ENCODE measurements around the gene SH2D2A. TPM values are rescaled to one million over a fixed set of nuclear protein-coding genes. Genes with fewer than 3 reads are reported as not detected.

The SH2D2A gene
- total RNA-seq, 1 experiment from 2014 or later = 4.9 TPM

DNA sequence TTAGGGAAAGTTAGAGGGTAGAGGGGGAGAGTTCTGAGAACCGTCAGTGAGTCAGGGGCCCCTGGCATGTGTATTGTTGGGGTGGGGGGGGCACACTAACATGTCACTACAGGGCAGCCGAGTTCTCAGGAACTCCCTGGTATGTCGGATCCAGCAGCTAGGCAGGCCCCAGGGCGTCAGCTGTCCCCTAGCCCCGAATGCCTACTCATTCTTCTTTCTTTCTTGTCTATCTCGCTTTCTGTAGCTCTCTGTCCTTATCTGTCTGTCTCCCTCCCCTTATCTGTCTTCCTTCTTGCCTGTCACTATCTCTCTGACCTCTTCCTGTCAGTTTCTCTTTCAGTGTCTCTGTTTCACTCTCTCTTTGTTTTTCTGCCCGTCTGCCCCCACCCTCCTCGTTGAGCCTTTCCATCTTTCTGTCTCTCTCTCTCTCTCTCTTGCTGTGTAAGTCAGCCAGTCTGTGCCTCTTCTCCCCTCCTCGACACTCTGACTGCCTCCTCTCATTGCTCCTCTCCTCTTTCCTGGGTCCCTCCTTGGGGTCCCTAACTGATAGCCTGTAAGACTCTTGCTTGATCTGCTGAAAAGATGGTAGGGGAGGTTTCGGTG lies 46.5 kb upstream of the SH2D2A start:
- Mint-ChIP-seq H3K27ac (no peak overlapping the region), H3K36me3 (no peaks in the 10 kb centered on the region), H3K4me1 (peaks cover 24% of the 10 kb centered on the region), H3K27me3 (ENCODE audit: low read depth) (peaks cover 83% of the 10 kb centered on the region), H3K9me3 (no peaks in the 10 kb centered on the region), H3K4me3 (no peak overlapping the region)
- TF ChIP-seq, protein P1, sequence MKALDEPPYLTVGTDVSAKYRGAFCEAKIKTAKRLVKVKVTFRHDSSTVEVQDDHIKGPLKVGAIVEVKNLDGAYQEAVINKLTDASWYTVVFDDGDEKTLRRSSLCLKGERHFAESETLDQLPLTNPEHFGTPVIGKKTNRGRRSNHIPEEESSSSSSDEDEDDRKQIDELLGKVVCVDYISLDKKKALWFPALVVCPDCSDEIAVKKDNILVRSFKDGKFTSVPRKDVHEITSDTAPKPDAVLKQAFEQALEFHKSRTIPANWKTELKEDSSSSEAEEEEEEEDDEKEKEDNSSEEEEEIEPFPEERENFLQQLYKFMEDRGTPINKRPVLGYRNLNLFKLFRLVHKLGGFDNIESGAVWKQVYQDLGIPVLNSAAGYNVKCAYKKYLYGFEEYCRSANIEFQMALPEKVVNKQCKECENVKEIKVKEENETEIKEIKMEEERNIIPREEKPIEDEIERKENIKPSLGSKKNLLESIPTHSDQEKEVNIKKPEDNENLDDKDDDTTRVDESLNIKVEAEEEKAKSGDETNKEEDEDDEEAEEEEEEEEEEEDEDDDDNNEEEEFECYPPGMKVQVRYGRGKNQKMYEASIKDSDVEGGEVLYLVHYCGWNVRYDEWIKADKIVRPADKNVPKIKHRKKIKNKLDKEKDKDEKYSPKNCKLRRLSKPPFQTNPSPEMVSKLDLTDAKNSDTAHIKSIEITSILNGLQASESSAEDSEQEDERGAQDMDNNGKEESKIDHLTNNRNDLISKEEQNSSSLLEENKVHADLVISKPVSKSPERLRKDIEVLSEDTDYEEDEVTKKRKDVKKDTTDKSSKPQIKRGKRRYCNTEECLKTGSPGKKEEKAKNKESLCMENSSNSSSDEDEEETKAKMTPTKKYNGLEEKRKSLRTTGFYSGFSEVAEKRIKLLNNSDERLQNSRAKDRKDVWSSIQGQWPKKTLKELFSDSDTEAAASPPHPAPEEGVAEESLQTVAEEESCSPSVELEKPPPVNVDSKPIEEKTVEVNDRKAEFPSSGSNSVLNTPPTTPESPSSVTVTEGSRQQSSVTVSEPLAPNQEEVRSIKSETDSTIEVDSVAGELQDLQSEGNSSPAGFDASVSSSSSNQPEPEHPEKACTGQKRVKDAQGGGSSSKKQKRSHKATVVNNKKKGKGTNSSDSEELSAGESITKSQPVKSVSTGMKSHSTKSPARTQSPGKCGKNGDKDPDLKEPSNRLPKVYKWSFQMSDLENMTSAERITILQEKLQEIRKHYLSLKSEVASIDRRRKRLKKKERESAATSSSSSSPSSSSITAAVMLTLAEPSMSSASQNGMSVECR (CRISPR knock-in tag; IDR thresholded peaks at IDR 0.05; ENCODE audit: borderline replicate concordance) = no peak
- TF ChIP-seq, protein P2, sequence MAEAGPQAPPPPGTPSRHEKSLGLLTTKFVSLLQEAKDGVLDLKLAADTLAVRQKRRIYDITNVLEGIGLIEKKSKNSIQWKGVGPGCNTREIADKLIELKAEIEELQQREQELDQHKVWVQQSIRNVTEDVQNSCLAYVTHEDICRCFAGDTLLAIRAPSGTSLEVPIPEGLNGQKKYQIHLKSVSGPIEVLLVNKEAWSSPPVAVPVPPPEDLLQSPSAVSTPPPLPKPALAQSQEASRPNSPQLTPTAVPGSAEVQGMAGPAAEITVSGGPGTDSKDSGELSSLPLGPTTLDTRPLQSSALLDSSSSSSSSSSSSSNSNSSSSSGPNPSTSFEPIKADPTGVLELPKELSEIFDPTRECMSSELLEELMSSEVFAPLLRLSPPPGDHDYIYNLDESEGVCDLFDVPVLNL (CRISPR knock-in tag; IDR thresholded peaks at IDR 0.05; ENCODE audit: borderline replicate concordance, low read depth) = no peak
- TF ChIP-seq SMAD3 (CRISPR knock-in tag; IDR thresholded peaks at IDR 0.05; ENCODE audit: borderline replicate concordance) (no peak), CBFB (CRISPR knock-in tag; IDR thresholded peaks at IDR 0.05; ENCODE audit: low read depth) (no peak)
- ChIA-PET CTCF (interaction anchor here (0.6 to 9.9 kb wide), 7 partner anchors 14 to 244 kb away, joined by 3 to 211 read pairs (median 47); partner anchors contain the start of genes HAPLN2 and PEAR1), POLR2A (no interaction called here)
- DNase-seq (ENCODE audit: low spot score) = no peak
- ATAC-seq = no peak

DNA sequence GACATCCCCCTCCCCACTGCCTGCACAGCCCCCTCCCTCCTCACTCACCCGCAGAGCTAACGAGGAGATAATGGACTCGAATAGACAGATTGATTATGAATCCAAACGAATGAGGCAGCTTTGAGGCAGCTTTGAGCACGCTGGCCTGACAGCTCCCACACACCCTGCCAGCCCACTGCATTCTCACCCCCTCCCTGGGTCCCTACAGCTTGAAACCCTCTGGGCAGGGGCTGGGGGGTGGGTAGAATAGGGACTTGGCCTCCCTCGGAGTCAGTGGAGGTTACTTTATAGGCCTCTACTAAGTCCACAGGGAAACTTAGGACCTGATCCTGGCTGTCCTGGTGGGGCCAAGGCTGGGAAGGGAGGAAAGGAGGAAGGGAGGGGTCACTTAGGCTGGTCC lies 45.9 kb upstream of the SH2D2A start:
- Mint-ChIP-seq H3K4me1 (peaks cover 24% of the 10 kb centered on the region), H3K4me3 (no peak overlapping the region)
- POLR2A ChIA-PET = no interaction called here

More for the DNA sequence above, 45.9 kb upstream of the SH2D2A start:
- ATAC-seq = no peak
- Mint-ChIP-seq H3K27ac (no peak overlapping the region), H3K36me3 (no peaks in the 10 kb centered on the region), H3K9me3 (no peaks in the 10 kb centered on the region), H3K27me3 (ENCODE audit: low read depth) (peaks cover 87% of the 10 kb centered on the region)
- TF ChIP-seq TEAD1 (CRISPR knock-in tag; IDR thresholded peaks at IDR 0.05) (no peak), MXD4 (CRISPR knock-in tag; IDR thresholded peaks at IDR 0.05; ENCODE audit: borderline replicate concordance) (no peak), NR3C1 (CRISPR knock-in tag; conservative IDR thresholded peaks at IDR 0.05; ENCODE audit: low read depth) (no peak), TEAD4 (CRISPR knock-in tag; IDR thresholded peaks at IDR 0.05) (no peak), GRHL2 (CRISPR knock-in tag; IDR thresholded peaks at IDR 0.05; ENCODE audit: insufficient replicate concordance, severe bottlenecking) (no peak), RELA (CRISPR knock-in tag; IDR thresholded peaks at IDR 0.05; ENCODE audit: borderline replicate concordance) (no peak), OVOL2 (CRISPR knock-in tag; IDR thresholded peaks at IDR 0.05; ENCODE audit: borderline replicate concordance) (no peak), IRF2 (CRISPR knock-in tag; IDR thresholded peaks at IDR 0.05; ENCODE audit: borderline replicate concordance, low read depth) (no peak), FOXK1 (CRISPR knock-in tag; IDR thresholded peaks at IDR 0.05) (no peak), FOXJ3 (CRISPR knock-in tag; IDR thresholded peaks at IDR 0.05; ENCODE audit: borderline replicate concordance) (no peak), FOXP1 (CRISPR knock-in tag; IDR thresholded peaks at IDR 0.05; ENCODE audit: borderline replicate concordance) (no peak)
- TF ChIP-seq, protein P3, sequence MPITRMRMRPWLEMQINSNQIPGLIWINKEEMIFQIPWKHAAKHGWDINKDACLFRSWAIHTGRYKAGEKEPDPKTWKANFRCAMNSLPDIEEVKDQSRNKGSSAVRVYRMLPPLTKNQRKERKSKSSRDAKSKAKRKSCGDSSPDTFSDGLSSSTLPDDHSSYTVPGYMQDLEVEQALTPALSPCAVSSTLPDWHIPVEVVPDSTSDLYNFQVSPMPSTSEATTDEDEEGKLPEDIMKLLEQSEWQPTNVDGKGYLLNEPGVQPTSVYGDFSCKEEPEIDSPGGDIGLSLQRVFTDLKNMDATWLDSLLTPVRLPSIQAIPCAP (CRISPR knock-in tag; IDR thresholded peaks at IDR 0.05) = no peak
- TF ChIP-seq, protein P4, sequence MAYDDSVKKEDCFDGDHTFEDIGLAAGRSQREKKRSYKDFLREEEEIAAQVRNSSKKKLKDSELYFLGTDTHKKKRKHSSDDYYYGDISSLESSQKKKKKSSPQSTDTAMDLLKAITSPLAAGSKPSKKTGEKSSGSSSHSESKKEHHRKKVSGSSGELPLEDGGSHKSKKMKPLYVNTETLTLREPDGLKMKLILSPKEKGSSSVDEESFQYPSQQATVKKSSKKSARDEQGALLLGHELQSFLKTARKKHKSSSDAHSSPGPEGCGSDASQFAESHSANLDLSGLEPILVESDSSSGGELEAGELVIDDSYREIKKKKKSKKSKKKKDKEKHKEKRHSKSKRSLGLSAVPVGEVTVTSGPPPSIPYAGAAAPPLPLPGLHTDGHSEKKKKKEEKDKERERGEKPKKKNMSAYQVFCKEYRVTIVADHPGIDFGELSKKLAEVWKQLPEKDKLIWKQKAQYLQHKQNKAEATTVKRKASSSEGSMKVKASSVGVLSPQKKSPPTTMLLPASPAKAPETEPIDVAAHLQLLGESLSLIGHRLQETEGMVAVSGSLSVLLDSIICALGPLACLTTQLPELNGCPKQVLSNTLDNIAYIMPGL (CRISPR knock-in tag; IDR thresholded peaks at IDR 0.05) = no peak
- TF ChIP-seq, protein P5, sequence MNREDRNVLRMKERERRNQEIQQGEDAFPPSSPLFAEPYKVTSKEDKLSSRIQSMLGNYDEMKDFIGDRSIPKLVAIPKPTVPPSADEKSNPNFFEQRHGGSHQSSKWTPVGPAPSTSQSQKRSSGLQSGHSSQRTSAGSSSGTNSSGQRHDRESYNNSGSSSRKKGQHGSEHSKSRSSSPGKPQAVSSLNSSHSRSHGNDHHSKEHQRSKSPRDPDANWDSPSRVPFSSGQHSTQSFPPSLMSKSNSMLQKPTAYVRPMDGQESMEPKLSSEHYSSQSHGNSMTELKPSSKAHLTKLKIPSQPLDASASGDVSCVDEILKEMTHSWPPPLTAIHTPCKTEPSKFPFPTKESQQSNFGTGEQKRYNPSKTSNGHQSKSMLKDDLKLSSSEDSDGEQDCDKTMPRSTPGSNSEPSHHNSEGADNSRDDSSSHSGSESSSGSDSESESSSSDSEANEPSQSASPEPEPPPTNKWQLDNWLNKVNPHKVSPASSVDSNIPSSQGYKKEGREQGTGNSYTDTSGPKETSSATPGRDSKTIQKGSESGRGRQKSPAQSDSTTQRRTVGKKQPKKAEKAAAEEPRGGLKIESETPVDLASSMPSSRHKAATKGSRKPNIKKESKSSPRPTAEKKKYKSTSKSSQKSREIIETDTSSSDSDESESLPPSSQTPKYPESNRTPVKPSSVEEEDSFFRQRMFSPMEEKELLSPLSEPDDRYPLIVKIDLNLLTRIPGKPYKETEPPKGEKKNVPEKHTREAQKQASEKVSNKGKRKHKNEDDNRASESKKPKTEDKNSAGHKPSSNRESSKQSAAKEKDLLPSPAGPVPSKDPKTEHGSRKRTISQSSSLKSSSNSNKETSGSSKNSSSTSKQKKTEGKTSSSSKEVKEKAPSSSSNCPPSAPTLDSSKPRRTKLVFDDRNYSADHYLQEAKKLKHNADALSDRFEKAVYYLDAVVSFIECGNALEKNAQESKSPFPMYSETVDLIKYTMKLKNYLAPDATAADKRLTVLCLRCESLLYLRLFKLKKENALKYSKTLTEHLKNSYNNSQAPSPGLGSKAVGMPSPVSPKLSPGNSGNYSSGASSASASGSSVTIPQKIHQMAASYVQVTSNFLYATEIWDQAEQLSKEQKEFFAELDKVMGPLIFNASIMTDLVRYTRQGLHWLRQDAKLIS (CRISPR knock-in tag; IDR thresholded peaks at IDR 0.05; ENCODE audit: borderline replicate concordance) = no peak
- DNase-seq (ENCODE audit: low spot score) = no peak
- CTCF ChIA-PET = interaction anchor here (0.6 to 9.9 kb wide), 11 partner anchors 12 to 244 kb away, joined by 3 to 211 read pairs (median 36); partner anchors contain the start of genes HAPLN2 and PEAR1

All from WTC11 (cell line).